ENCODE results near the gene EPS8. TPM values are rescaled to one million over a fixed set of nuclear protein-coding genes. Genes with fewer than 3 reads are reported as not detected.

Gene EPS8
- total RNA-seq, 1 donor from 2014 or later: 41.7 TPM

GRCh38 chr12:15829255-15829654, 40.1 kb upstream of the EPS8 start:
- no peak overlapping the region for H3K4me3 ChIP-seq (ENCODE audit: low read depth, low read length)
- TF ChIP-seq, protein P1, sequence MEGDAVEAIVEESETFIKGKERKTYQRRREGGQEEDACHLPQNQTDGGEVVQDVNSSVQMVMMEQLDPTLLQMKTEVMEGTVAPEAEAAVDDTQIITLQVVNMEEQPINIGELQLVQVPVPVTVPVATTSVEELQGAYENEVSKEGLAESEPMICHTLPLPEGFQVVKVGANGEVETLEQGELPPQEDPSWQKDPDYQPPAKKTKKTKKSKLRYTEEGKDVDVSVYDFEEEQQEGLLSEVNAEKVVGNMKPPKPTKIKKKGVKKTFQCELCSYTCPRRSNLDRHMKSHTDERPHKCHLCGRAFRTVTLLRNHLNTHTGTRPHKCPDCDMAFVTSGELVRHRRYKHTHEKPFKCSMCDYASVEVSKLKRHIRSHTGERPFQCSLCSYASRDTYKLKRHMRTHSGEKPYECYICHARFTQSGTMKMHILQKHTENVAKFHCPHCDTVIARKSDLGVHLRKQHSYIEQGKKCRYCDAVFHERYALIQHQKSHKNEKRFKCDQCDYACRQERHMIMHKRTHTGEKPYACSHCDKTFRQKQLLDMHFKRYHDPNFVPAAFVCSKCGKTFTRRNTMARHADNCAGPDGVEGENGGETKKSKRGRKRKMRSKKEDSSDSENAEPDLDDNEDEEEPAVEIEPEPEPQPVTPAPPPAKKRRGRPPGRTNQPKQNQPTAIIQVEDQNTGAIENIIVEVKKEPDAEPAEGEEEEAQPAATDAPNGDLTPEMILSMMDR (conservative IDR thresholded peaks at IDR 0.05; ENCODE audit: low read depth, low read length): no peak

GRCh38 chr12:15827136-15827535, 37.9 kb upstream of the EPS8 start:
- TF ChIP-seq, protein P1 (conservative IDR thresholded peaks at IDR 0.05; ENCODE audit: low read depth, low read length): no peak

More at GRCh38 chr12:15829255-15829654, 40.1 kb upstream of the EPS8 start:
- DNase-seq (ENCODE audit: low read depth): no peak

DNA sequence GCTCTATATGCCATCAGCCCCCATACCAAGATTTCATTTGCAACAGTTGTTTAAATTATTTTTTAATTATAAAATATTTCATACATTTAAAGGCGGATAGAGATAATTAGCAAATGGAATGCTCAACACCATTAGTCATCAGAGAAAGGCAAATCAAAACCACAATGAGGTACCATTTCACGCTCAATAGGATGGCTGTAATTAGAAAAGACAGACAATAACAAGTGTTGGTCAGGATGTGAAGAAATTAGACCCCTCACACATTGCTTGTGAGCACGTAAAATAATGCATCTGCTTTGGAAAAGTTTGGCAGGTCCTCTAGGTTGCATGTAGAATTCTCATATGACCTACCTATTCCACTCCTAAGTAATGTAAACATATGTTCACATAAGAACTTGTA, 35.3 kb upstream of the EPS8 start:
- DNase-seq (ENCODE audit: low read depth): no peak
- TF ChIP-seq, protein P1 (conservative IDR thresholded peaks at IDR 0.05; ENCODE audit: low read depth, low read length): no peak
- no peak overlapping the region for H3K4me3 ChIP-seq (ENCODE audit: low read depth, low read length)

More at GRCh38 chr12:15827136-15827535, 37.9 kb upstream of the EPS8 start:
- H3K4me3 ChIP-seq (ENCODE audit: low read depth, low read length): no peak overlapping the region
- DNase-seq (ENCODE audit: low read depth): no peak

DNA sequence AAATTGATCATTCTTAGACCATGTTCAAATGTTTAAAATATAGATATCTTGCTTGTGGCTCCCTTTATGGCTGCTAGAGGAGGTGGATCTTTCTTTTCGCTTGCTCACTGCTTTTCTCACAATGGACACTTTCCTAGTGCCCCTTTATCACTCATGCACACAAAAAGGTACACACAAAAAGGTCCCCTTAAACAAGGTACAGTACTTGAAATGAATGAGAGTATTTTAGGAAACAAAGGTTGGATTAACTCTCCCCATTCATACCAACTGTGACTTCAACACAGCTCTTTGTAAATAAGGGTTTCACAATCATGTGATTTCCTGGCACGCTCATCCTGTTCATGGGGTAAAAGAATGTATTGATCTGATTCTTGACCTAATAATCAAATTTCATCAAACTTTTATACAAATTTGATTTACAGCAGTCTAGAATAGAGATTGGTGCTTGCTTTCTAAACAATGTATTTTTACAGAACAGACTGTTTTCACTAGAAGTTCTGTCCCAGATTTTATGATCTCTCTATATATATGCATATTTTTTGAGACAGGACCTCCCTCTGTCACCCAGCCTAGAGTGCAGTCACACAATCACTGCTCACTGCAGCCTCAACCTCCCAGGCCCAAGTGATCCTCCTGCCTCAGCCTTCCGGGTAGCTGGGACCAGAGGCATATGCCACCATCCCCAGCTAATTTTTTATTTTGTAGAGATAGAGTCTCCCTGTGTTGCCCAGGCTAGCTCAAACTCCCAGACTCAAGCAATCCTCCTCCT, 34.4 kb upstream of the EPS8 start:
- TF ChIP-seq, protein P1 (conservative IDR thresholded peaks at IDR 0.05; ENCODE audit: low read depth, low read length): no peak
- no peak overlapping the region for H3K4me3 ChIP-seq (ENCODE audit: low read depth, low read length)
- DNase-seq (ENCODE audit: low read depth): no peak

GRCh38 chr12:15819644-15820437, 30.7 kb upstream of the EPS8 start:
- TF ChIP-seq, protein P1 (conservative IDR thresholded peaks at IDR 0.05; ENCODE audit: low read depth, low read length): no peak
- DNase-seq (ENCODE audit: low read depth): no peak
- no peak overlapping the region for H3K4me3 ChIP-seq (ENCODE audit: low read depth, low read length)

GRCh38 chr12:15818418-15818817, 29.2 kb upstream of the EPS8 start:
- no peak for DNase-seq (ENCODE audit: low read depth)
- TF ChIP-seq, protein P1 (conservative IDR thresholded peaks at IDR 0.05; ENCODE audit: low read depth, low read length): no peak
- no peak overlapping the region for H3K4me3 ChIP-seq (ENCODE audit: low read depth, low read length)

Measured in epithelial cell of proximal tubule (primary cell).